Karpas-422 (cell line): ENCODE data around the gene EID2. TPM values are rescaled to one million over a fixed set of nuclear protein-coding genes. Genes with fewer than 3 reads are reported as not detected.
A peak's percentile ranks its signal among the peaks of the same experiment; 100 is the strongest.

Source experiments
- DNase-seq: peaks from one replicate; pipeline ENCODE4 v3.0.0-alpha.2; 2015
- H2AFZ ChIP-seq: fragments of 200-600 bp; sonication (generic); 2 replicates; pipeline ENCODE4 v1.6.1; 2014; ENCODE audit warnings: antibody characterized with exemption, low read length, mixed read lengths
- H3K27ac ChIP-seq: fragments of 200-600 bp; sonication (generic); 2 replicates; pipeline ENCODE4 v1.5.1; 2014; ENCODE audit warnings: mild to moderate bottlenecking, low read length, moderate library complexity
- H3K27me3 ChIP-seq: fragments of 200-600 bp; sonication (generic); 2 replicates; pipeline ENCODE4 v1.6.1; 2014; ENCODE audit warnings: low read length, mixed read lengths
- H3K36me3 ChIP-seq: fragments of 200-600 bp; sonication (generic); 2 replicates; pipeline ENCODE4 v1.6.1; 2014; ENCODE audit warnings: low read length, mixed read lengths; ENCODE audit not compliant: insufficient read depth
- H3K4me1 ChIP-seq: fragments of 200-600 bp; sonication (generic); 2 replicates; pipeline ENCODE4 v1.6.1; 2014; ENCODE audit warnings: mild to moderate bottlenecking, low read length, mixed read lengths
- H3K4me2 ChIP-seq: fragments of 200-600 bp; sonication (generic); 2 replicates; pipeline ENCODE4 v1.6.1; 2014; ENCODE audit warnings: low read length, low read depth, mild to moderate bottlenecking; ENCODE audit not compliant: poor library complexity, severe bottlenecking
- H3K4me3 ChIP-seq: fragments of 200-600 bp; sonication (generic); 2 replicates; pipeline ENCODE4 v1.5.1; 2014; ENCODE audit warnings: mild to moderate bottlenecking, antibody characterized with exemption, low read length, mixed read lengths
- H3K79me2 ChIP-seq: fragments of 200-600 bp; sonication (generic); 2 replicates; pipeline ENCODE4 v1.6.1; 2014; ENCODE audit warnings: mild to moderate bottlenecking, low read length, mixed read lengths
- H3K9ac ChIP-seq: fragments of 200-600 bp; sonication (generic); 2 replicates; pipeline ENCODE4 v1.6.0; 2014; ENCODE audit warnings: low read length
- H3K9me2 ChIP-seq: fragments of 200-600 bp; sonication (generic), shearing (Covaris generic); replicated peaks from 2 replicates; pipeline ENCODE4 v1.6.0; 2014; ENCODE audit warnings: mild to moderate bottlenecking, low read length, moderate library complexity; ENCODE audit not compliant: insufficient read depth
- H3K9me3 ChIP-seq: fragments of 300-700, 200-600 bp; sonication (generic); 2 replicates; pipeline ENCODE4 v1.6.1; 2014; ENCODE audit warnings: low read length, mixed read lengths
- H4K20me1 ChIP-seq: fragments of 200-600 bp; sonication (generic); 2 replicates; pipeline ENCODE4 v1.6.1; 2014; ENCODE audit warnings: mild to moderate bottlenecking, antibody characterized with exemption, low read length, low read depth; ENCODE audit not compliant: insufficient read depth
- total RNA-seq: library from RNA; depleted of rRNA; stranded (reverse); fragments of >200 nt; shearing (Covaris generic); gene quantifications from 2 replicates; pipeline ENCODE4 v1.2.3, GENCODE V29; 2014; ENCODE audit warnings: low replicate concordance

Gene EID2
- total RNA-seq, 1 experiment from 2014 or later = 5.9 TPM

DNA sequence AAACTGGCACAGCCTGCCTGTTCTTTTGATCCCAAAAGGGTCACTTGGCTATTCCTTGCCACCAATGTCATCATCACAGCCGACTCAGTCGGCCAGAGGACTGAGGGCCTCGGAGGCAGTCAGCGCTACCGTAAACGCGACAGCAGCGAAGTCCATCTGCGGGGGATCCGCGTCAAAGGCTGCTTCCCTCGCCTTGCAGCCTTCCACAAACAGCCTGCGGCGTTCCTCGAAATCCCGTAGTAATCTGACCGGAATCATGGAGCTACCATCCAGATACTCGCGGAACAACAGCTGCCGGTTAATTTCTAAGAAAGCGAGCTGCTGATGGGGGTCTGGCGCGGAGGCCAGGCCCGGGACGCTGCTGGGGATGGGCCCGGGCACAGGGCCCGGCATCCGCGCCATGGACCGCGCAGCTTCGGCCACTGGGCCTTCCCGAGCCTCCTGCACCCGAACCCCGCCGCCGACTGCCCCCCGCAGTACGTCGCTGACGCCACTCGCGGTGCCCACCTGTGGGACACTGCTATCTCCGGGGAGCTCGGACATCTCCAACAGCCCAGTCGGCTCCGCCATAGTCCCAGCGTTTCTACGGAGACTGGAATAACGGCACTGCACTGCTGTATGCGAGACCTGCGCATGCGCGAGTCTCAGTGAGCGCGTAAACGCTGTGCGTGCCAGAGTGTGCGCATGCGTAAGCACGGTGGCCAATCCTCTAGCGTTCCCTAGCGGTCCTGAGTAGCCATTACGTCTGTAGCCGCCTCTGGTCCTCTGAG, 7.5 kb downstream of the EID2 start, which contains the start of gene EID2B:
Gene EID2B, minus strand, starts transcription at position 620 of the 770 bp plus-strand sequence. Its CDS starts 50 bp downstream, at position 570.
- no peaks in the 10 kb centered on the region for H4K20me1 ChIP-seq
- H3K4me1 ChIP-seq = peaks cover 30% of the 10 kb centered on the region
- H3K4me2 ChIP-seq = peak within 1 kb of the TSS; percentile 97
- H3K9me3 ChIP-seq = no peaks in the 10 kb centered on the region
- peak within 1 kb of the TSS; percentile 94 for H3K4me3 ChIP-seq
- DNase-seq = peak; percentile 98
- H2AFZ ChIP-seq = peak within 1 kb of the TSS; percentile 87
- no peaks in the 10 kb centered on the region for H3K9me2 ChIP-seq
- H3K27ac ChIP-seq = peak within 1 kb of the TSS; percentile 16; the same call in 1 of the 2 replicates
- peaks cover 12% of the 10 kb centered on the region for H3K79me2 ChIP-seq
- peak within 1 kb of the TSS; percentile 91 for H3K9ac ChIP-seq
- H3K27me3 ChIP-seq = no peaks in the 10 kb centered on the region
- no peaks in the 10 kb centered on the region for H3K36me3 ChIP-seq

DNA sequence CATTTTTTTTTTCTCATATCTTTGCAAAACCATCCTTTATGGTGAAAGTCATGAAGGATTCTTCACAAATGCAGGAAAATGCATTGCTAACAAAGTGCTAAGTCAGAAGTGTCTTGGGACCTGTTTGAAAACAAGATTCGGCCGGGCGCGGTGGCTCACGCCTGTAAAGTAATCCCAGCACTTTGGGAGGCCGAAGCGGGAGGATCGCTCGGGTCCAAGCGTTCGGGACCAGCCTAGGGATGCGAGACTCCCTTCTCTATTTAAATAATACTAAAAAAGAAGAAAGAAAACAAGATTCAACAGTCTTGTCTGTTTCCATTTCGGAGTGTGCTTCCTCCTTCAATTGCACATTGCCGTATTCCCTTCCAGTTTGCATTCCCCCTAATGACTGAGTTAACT, 8.1 kb downstream of the EID2 start:
- H3K4me2 ChIP-seq = peak overlapping the region; percentile 97
- H3K9me3 ChIP-seq = no peaks in the 10 kb centered on the region
- H3K36me3 ChIP-seq = no peaks in the 10 kb centered on the region
- H3K27ac ChIP-seq = no peak overlapping the region
- H3K27me3 ChIP-seq = no peaks in the 10 kb centered on the region
- peaks cover 30% of the 10 kb centered on the region for H3K4me1 ChIP-seq
- H3K9ac ChIP-seq = peak overlapping the region; percentile 91
- H3K79me2 ChIP-seq = peaks cover 12% of the 10 kb centered on the region
- no peaks in the 10 kb centered on the region for H4K20me1 ChIP-seq
- peak overlapping the region; percentile 87; the same call in 1 of the 2 replicates for H2AFZ ChIP-seq
- no peaks in the 10 kb centered on the region for H3K9me2 ChIP-seq
- H3K4me3 ChIP-seq = peak overlapping the region; percentile 94
- no peak for DNase-seq

- Histone ChIP-seq H3K79me2 (no peaks in the 10 kb centered on the region; the same call in 1 of the 2 replicates), H4K20me1 (no peaks in the 10 kb centered on the region), H3K27ac (no peak overlapping the region), H2AFZ (no peak overlapping the region), H3K4me2 (no peak overlapping the region), H3K27me3 (no peaks in the 10 kb centered on the region), H3K36me3 (no peaks in the 10 kb centered on the region), H3K9me3 (no peaks in the 10 kb centered on the region), H3K4me1 (no peaks in the 10 kb centered on the region), H3K4me3 (no peak overlapping the region), H3K9ac (no peak overlapping the region), H3K9me2 (no peaks in the 10 kb centered on the region)
- DNase-seq = no peak
Measured at GRCh38 chr19:39525205-39525604, 14.8 kb downstream of the EID2 start.

- H3K4me2 ChIP-seq = no peak overlapping the region
- DNase-seq = no peak
- no peak overlapping the region for H3K4me3 ChIP-seq
- H3K36me3 ChIP-seq = no peaks in the 10 kb centered on the region
- H3K79me2 ChIP-seq = no peaks in the 10 kb centered on the region
- no peaks in the 10 kb centered on the region for H3K9me3 ChIP-seq
- no peak overlapping the region for H3K27ac ChIP-seq
- H3K9ac ChIP-seq = no peak overlapping the region
- H4K20me1 ChIP-seq = no peaks in the 10 kb centered on the region
- H3K9me2 ChIP-seq = no peaks in the 10 kb centered on the region
- H3K4me1 ChIP-seq = no peaks in the 10 kb centered on the region
- no peaks in the 10 kb centered on the region for H3K27me3 ChIP-seq
- no peak overlapping the region for H2AFZ ChIP-seq
Measured at GRCh38 chr19:39524495-39524894, 15.5 kb downstream of the EID2 start.

DNA sequence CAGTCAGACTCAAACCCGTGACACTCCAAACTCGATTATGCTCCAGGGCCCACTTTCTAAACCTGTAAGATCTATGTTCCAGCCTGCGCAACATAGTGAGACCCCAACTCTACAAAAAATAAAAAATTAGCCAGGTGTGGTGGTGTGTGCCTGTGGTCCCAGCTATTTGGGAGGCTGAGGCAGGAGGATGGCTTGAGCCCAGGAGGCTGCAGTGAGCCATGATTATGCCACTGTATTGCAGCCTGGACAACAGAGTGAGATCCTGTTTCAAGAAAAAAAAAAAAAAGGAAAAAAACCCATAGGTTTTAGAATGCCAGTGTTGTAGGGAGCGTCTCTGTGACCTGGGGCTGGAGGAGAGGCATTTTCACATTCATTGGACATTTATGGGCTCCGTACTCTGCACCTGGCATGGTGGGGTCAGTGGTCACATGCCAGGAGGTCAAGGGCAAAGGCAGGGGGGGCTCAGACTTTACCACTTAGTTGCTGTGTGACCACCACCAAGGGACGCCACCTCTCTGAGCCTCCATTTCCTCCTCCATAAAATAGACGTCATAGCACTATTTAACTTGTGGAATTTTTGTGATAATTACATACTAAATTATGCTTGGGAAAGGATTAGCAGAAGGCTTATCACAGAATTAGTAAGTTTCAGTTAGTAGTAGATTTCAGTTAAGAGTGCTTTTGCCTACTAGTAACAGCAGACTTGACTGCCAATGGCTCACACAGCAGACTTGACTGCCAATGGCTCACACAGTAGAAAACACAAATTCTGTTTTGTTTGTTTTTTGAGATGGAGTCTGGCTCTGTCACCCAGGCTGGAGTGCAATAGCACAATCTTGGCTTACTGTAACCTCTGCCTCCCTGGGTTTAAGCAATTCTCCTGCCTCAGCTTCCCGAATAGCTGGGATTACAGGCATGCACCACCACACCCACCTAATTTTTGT, 19.1 kb downstream of the EID2 start:
- no peaks in the 10 kb centered on the region for H3K9me2 ChIP-seq
- no peaks in the 10 kb centered on the region for H3K9me3 ChIP-seq
- no peak for DNase-seq
- no peaks in the 10 kb centered on the region for H3K4me1 ChIP-seq
- H3K27me3 ChIP-seq = no peaks in the 10 kb centered on the region
- H3K4me3 ChIP-seq = no peak overlapping the region
- H4K20me1 ChIP-seq = no peaks in the 10 kb centered on the region
- H3K27ac ChIP-seq = no peak overlapping the region
- no peaks in the 10 kb centered on the region for H3K79me2 ChIP-seq
- H2AFZ ChIP-seq = no peak overlapping the region
- H3K4me2 ChIP-seq = no peak overlapping the region
- H3K36me3 ChIP-seq = no peaks in the 10 kb centered on the region
- H3K9ac ChIP-seq = no peak overlapping the region

DNA sequence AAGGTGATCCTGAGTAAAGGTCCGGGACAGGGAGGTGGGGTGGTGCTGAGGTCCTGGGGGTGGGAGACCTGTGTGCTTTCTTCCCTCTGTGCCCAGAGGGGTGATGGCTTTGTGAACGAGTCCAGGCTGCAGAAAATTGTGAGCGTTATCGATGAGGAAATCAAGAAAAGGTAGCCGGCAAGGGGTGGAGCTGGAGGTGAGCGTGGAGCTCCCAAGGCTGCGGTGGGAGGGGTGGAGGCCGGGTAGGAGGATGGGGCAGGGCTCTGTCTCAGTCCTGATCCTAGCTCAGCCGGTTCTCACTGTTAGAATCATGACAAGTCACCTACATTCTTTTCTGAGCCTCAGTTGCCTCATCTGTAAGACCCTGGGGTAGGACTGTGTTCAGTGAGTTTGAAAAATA, 21.0 kb downstream of the EID2 start:
- Histone ChIP-seq H4K20me1 (no peaks in the 10 kb centered on the region), H3K4me3 (no peak overlapping the region), H3K79me2 (no peaks in the 10 kb centered on the region), H3K4me1 (no peaks in the 10 kb centered on the region), H3K9ac (no peak overlapping the region), H2AFZ (no peak overlapping the region), H3K27ac (no peak overlapping the region), H3K4me2 (no peak overlapping the region), H3K9me2 (no peaks in the 10 kb centered on the region), H3K9me3 (no peaks in the 10 kb centered on the region), H3K27me3 (no peaks in the 10 kb centered on the region), H3K36me3 (no peaks in the 10 kb centered on the region)
- no peak for DNase-seq

GRCh38 chr19:39518458-39518857, 21.5 kb downstream of the EID2 start:
- Histone ChIP-seq H3K9ac (no peak overlapping the region), H3K4me2 (no peak overlapping the region), H2AFZ (no peak overlapping the region), H3K4me1 (no peaks in the 10 kb centered on the region), H3K4me3 (no peak overlapping the region), H3K36me3 (no peaks in the 10 kb centered on the region), H4K20me1 (no peaks in the 10 kb centered on the region), H3K27me3 (no peaks in the 10 kb centered on the region), H3K9me3 (no peaks in the 10 kb centered on the region), H3K79me2 (no peaks in the 10 kb centered on the region), H3K9me2 (no peaks in the 10 kb centered on the region), H3K27ac (no peak overlapping the region)
- DNase-seq = no peak

DNA sequence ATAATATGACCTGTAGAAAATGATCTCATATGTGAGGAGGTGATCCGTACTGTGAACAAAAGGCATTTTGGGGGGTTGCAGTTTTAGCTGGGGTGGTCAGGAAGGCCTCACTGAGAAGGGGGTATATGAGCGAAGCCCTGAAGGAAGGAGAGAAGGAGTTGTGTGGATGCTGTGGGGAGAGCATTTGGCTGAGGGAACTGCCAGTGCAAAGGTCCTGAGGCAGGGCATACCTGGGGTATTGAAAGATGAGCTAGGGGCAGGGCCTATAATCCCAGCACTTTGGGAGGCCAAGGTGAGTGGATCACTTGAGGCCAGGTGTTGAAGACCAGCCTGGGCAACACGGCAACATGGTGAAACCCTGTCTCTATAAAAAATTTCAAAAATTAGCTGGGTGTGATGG, 22.5 kb downstream of the EID2 start:
- Histone ChIP-seq H3K27me3 (no peaks in the 10 kb centered on the region), H3K9me2 (no peaks in the 10 kb centered on the region), H3K4me2 (no peak overlapping the region), H3K9ac (no peak overlapping the region), H3K27ac (no peak overlapping the region), H4K20me1 (no peaks in the 10 kb centered on the region), H3K79me2 (no peaks in the 10 kb centered on the region), H3K4me1 (no peaks in the 10 kb centered on the region), H2AFZ (no peak overlapping the region), H3K4me3 (no peak overlapping the region), H3K36me3 (no peaks in the 10 kb centered on the region), H3K9me3 (no peaks in the 10 kb centered on the region)
- DNase-seq = no peak
